ENCODE data around the gene SLC35A3. TPM values are rescaled to one million over a fixed set of nuclear protein-coding genes. Genes with fewer than 3 reads are reported as not detected.
A peak's percentile ranks its signal among the peaks of the same experiment; 100 is the strongest.
"Not testable (repeated sequence)": the region's sequence is repeated elsewhere in the genome, so short reads cannot be mapped to it uniquely, and the experiment has no call there.

The SLC35A3 gene
- total RNA-seq, 1 donor from 2014 or later, result 26.7 TPM

GRCh38 chr1:99975529-99975928 is 5.7 kb downstream of the SLC35A3 start:
- TF ChIP-seq, protein P1, sequence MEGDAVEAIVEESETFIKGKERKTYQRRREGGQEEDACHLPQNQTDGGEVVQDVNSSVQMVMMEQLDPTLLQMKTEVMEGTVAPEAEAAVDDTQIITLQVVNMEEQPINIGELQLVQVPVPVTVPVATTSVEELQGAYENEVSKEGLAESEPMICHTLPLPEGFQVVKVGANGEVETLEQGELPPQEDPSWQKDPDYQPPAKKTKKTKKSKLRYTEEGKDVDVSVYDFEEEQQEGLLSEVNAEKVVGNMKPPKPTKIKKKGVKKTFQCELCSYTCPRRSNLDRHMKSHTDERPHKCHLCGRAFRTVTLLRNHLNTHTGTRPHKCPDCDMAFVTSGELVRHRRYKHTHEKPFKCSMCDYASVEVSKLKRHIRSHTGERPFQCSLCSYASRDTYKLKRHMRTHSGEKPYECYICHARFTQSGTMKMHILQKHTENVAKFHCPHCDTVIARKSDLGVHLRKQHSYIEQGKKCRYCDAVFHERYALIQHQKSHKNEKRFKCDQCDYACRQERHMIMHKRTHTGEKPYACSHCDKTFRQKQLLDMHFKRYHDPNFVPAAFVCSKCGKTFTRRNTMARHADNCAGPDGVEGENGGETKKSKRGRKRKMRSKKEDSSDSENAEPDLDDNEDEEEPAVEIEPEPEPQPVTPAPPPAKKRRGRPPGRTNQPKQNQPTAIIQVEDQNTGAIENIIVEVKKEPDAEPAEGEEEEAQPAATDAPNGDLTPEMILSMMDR (conservative IDR thresholded peaks at IDR 0.05), result no peak
- no peak for DNase-seq (ENCODE audit: extremely low spot score, unreplicated experiment)
- H3K27ac Mint-ChIP-seq, result peak overlapping the region; percentile 1
- no peaks in the 10 kb centered on the region for H3K27me3 Mint-ChIP-seq
- peaks cover 12% of the 10 kb centered on the region for H3K36me3 Mint-ChIP-seq
- H3K9me3 Mint-ChIP-seq, result no peaks in the 10 kb centered on the region
- H3K4me3 Mint-ChIP-seq, result no peak overlapping the region
- H3K4me1 Mint-ChIP-seq (ENCODE audit: unreplicated experiment), result peaks cover 9% of the 10 kb centered on the region

DNA sequence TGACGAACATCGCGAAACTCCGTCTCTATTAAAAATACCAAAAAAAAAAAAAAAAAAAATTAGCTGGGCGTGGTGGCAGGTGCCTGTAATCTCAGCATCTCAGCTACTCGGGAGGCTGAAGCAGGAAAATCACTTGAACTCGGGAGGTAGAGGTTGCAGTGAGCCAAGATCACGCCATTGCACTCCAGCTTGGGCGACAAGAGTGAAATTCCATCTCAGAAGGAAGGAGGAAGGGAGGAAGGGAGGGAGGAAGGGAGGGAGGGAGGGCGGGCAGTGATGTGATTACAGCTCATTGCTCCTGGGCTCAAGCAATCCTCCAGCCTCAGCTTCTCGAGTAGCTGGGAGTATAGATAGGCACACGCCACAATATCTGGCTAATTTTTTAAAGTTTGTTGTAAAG is 7.5 kb downstream of the SLC35A3 start:
- not testable (repeated sequence) for H3K27me3 Mint-ChIP-seq; H3K27ac Mint-ChIP-seq; H3K4me1 Mint-ChIP-seq (ENCODE audit: unreplicated experiment); DNase-seq (ENCODE audit: extremely low spot score, unreplicated experiment); H3K4me3 Mint-ChIP-seq; H3K9me3 Mint-ChIP-seq
- H3K36me3 Mint-ChIP-seq, result peaks cover 15% of the 10 kb centered on the region

DNA sequence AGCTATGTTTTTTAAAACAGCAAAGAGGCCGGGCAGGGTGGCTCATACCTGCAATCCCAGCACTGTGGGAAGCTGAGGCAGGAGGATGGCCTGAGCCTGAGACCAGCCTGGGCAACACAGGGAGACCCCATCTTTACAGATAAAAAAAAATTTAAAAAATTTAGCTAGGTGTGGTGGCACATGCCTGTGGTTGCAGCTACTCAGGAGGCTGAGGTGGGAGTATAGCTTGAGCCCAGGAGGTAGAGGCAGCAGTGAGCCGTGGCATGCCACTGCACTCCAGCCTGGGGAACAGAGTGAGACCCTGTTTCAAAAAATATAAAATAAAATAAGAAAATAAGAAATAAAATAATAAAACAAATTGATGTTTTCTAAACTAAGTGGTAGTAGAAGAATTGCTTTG is 8.4 kb downstream of the SLC35A3 start:
- Mint-ChIP-seq H3K9me3 (no peaks in the 10 kb centered on the region), H3K4me1 (ENCODE audit: unreplicated experiment) (no peaks in the 10 kb centered on the region), H3K27me3 (no peaks in the 10 kb centered on the region), H3K36me3 (peaks cover 19% of the 10 kb centered on the region), H3K4me3 (no peak overlapping the region), H3K27ac (no peak overlapping the region)
- TF ChIP-seq, protein P1 (conservative IDR thresholded peaks at IDR 0.05), result no peak
- DNase-seq (ENCODE audit: extremely low spot score, unreplicated experiment), result no peak

DNA sequence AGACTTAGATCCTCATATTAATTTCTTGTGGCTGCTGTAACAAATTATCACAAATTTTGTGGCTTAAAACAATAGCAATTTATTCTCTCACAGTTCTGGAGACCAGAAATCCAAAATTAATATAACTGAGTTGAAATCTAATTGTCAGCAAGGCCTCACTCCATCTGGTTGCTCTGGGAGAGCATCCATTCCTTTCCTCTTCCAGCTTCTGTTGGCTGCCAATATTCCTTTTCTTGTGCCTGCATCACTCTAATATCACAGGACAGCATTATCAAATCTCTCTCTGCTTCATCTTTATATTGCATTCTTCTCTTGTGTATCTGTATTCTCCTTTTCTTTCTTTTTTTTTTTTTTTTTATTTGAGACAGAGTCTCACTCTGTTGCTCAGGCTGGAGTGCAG is 9.3 kb downstream of the SLC35A3 start:
- Mint-ChIP-seq H3K27ac (no peak overlapping the region), H3K9me3 (no peaks in the 10 kb centered on the region), H3K4me3 (no peak overlapping the region), H3K36me3 (peaks cover 19% of the 10 kb centered on the region), H3K4me1 (ENCODE audit: unreplicated experiment) (no peaks in the 10 kb centered on the region), H3K27me3 (no peaks in the 10 kb centered on the region)
- TF ChIP-seq, protein P1 (conservative IDR thresholded peaks at IDR 0.05), result no peak
- no peak for DNase-seq (ENCODE audit: extremely low spot score, unreplicated experiment)

GRCh38 chr1:99980928-99981327 is 11.1 kb downstream of the SLC35A3 start:
- peak overlapping the region; percentile 12 for H3K27ac Mint-ChIP-seq
- H3K9me3 Mint-ChIP-seq, result peaks cover 5% of the 10 kb centered on the region
- no peaks in the 10 kb centered on the region for H3K4me1 Mint-ChIP-seq (ENCODE audit: unreplicated experiment)
- DNase-seq (ENCODE audit: extremely low spot score, unreplicated experiment), result no peak
- TF ChIP-seq, protein P1 (conservative IDR thresholded peaks at IDR 0.05), result no peak
- peaks cover 30% of the 10 kb centered on the region for H3K36me3 Mint-ChIP-seq
- H3K27me3 Mint-ChIP-seq, result no peaks in the 10 kb centered on the region
- H3K4me3 Mint-ChIP-seq, result no peak overlapping the region

DNA sequence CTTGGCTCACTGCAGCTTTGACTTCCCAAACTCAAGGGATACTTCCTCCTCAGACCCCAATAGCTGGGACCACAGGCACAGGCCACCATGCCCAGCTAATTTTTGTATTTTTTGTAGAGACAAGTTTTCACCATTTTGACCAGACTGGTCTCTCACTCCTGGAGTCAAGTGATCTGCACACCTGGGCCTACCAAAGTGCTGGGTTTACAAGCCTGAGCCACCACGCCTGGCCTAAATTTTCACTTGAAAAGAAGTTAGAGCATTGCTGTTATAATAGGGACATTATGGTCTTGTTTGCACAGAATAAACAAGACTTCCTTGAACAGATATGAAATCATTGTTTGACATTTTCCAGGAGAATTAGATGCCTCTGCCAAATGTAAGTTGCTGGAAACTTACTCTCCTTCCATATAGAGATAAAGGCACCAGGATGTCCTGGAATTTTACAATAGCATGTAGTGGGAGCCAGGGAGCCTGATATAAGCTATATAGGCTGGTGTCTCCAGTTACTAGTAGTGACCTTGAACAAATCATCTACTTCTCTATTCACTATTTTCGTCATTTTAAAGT is 16.9 kb downstream of the SLC35A3 start:
- no peaks in the 10 kb centered on the region for H3K27me3 Mint-ChIP-seq
- H3K4me3 Mint-ChIP-seq, result no peak overlapping the region
- H3K36me3 Mint-ChIP-seq, result peaks cover 31% of the 10 kb centered on the region
- H3K9me3 Mint-ChIP-seq, result peaks cover 5% of the 10 kb centered on the region
- TF ChIP-seq, protein P1 (conservative IDR thresholded peaks at IDR 0.05), result no peak
- no peak overlapping the region for H3K27ac Mint-ChIP-seq
- H3K4me1 Mint-ChIP-seq (ENCODE audit: unreplicated experiment), result no peaks in the 10 kb centered on the region
- no peak for DNase-seq (ENCODE audit: extremely low spot score, unreplicated experiment)
